GM20431 (cell line): Measurements from ENCODE around the gene PRSS36.
"Not testable (repeated sequence)": the region's sequence is repeated elsewhere in the genome, so short reads cannot be mapped to it uniquely, and the experiment has no call there.

Source experiments
- in situ Hi-C: fragments of 300-500 bp; cut with MseI, MboI; formaldehyde crosslinking; loops from one replicate; pipeline ENCODE4 v1.15.0; 2020; ENCODE audit warnings: low sequenced_read_pairs; ENCODE audit not compliant: unreplicated experiment

PRSS36 gene

DNA sequence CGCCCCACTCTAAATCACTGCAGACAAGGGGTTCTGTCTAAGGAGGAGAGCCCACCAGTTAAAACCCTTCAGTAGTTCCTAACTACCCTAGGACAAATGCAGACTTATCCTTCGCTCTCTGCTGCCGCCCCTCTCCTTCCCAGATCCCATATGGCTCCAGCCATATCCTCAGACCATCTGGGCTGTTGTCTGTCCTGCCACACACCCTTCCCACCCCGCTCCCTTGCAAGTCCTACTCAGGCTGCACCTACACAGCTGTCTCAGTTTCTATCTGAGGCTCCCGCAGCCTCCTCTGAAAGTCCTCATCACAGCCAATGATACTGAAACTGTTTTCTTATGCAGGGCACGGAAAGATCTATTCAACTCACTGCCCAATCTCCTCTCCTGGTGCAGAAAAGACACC, 42.4 kb downstream of the PRSS36 start:
- in situ Hi-C loops: no loop called here

DNA sequence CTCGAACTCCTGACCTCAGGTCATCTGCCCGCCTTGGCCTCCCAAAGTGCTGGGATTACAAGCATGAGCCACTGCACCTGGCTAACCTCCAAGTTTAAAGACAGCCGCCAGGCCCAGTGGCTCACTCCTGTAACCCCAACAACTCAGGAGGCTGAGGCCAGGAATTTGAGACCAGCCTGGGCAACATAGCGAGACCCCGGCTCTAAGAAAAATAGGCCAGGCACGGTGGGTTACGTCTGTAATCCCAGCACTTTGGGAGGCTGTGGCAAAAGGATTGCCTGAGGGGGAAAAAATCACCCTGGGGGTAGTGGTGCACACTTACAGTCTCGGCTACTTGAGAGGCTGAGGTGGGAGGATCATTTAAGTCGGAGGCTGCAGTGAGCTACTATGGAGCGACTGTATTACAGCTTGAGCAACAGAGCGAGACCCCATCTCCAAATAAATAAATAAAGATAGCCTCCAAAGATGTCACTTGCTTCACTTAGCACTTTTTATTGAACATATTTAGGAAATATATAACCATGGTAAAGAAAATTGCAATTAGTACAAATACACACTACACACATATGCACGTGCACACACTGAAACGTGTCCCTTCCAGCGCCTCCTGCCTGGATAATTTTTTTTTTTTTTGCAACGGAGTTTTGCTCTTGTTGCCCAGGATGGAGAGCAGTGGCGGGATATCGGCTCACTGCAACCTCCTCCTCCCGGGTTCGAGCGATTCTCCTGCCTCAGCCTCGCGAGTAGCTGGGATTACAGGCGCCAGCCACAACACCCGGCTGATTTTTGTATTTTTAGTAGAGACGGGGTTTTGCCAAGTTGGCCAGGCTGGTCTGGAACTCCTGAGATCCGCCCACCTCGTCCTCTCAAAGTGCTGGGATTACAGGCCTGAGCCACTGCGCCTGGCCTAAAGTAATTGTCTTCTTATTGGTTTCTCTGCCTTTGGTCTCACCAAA, 43.1 kb downstream of the PRSS36 start:
- in situ Hi-C loops: no loop called here

DNA sequence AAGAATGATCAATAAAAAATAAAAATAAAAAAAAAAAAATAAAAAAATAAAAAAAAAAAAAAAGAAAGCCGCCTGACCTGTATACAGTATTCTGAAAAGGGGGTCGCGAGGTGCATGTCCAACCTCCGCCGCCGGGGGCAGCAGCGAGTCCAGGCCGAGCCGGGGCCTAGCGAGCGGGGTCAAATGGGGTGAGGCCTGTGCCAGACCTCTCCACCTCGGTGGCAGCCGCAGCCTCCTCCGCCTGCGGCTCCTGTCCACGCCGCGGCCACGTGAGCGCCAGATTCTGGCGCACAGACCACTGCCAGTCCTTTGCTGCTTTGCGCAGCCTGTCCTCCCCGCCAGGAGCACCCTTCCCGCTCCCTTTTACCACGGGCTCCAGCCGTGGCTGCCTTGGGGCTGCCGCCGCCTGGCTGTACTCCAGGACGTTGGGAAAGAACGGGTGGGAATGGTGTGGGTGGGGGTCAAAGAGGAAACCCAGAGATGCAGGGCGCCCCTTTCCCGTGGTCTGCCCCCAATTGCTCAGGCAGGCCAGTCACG, 44.1 kb downstream of the PRSS36 start:
- in situ Hi-C loops: no loop called here

- in situ Hi-C loops: not testable (repeated sequence)
Observed at GRCh38 chr16:31100876-31101641, 48.8 kb downstream of the PRSS36 start.

DNA sequence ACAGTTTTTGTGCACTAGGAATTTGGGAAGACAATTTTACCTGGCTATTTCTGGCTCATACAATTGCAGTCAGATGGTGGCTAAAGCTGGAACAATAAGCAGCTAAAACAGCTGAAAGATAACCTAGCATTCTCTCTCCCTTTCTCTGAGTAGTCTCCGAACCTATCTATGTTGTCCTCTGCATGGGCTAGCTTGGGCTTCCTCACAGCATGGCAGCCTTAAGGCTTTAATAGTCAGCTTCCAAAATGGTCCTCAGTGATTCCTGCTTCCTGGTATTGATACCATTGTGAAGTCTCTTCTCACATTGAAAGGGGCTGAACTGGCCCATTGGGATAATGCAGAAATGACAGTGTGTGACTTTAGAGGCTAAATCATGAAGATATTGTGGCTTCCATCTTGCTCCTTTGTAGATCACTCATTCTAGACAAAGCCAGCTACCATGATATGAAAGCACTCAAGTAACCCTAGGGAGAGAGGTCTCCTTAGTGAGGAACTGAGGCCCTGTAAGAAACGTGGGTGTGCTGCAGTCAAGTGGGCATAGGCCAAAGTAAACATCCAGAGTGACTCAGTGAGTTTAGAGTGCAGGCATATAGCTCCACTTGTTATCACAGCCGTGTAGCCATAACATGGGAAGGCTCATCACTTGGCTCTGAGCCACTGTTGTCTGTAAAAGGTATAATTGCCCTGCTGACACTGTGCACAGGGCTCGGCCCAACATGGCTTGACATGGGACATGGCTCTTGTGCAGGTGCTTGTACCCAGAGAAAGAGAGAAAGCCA, 49.8 kb downstream of the PRSS36 start:
- in situ Hi-C loops: no loop called here

DNA sequence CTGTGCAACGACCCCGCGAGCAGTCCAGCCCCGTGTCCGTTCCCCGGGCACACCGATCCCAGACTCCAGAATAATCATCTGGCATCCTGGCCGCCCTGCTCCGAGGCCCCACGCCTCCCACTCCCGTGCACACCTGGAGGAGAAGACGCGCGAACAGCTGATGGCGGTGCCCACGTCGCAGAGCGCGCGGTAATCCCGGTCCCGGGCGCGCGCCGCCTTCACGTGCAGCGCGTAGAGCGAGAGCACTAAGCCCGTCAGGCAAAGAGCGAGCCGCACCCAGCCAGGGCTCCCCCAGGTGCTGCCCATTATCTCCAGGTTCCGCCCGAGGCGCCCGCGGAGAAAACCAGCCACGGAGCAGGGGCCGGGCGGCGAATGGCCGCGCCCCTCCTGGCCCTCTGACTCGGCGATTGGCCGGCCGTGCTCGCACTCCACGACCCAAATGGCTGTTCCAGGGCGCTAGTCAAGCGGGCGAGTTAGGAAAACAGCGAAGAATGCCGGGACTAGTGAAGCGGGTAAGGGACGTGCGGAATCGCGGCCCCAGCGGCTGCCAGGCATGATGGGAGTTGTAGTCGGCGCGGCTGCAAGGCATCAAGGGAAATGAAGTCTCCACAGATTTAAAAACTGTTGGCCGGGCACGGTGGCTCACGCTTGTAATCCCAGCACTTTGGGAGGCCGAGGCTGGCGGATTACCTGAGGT, 55.3 kb downstream of the PRSS36 start, which contains the start of gene VKORC1:
VKORC1 (minus strand) TSS at position 374 of the 697 bp plus-strand sequence; CDS start at position 306, 68 bp downstream.
- in situ Hi-C loops: no loop called here

GRCh38 chr16:31094088-31094423, 55.8 kb downstream of the PRSS36 start:
- in situ Hi-C loops: no loop called here

- in situ Hi-C loops: no loop called here
Observed at GRCh38 chr16:31093132-31093703, 56.6 kb downstream of the PRSS36 start.

GRCh38 chr16:31092330-31092729, 57.5 kb downstream of the PRSS36 start:
- in situ Hi-C loops: no loop called here

GRCh38 chr16:31090540-31090939, 59.3 kb downstream of the PRSS36 start:
- in situ Hi-C loops: no loop called here

GRCh38 chr16:31089199-31089598, 60.7 kb downstream of the PRSS36 start:
- in situ Hi-C loops: no loop called here
